GM21423 (cell line): ENCODE results near the gene TRIM41.
"Not testable (repeated sequence)": the region's sequence is repeated elsewhere in the genome, so short reads cannot be mapped to it uniquely, and the experiment has no call there.

Experiments used
- ATAC-seq: cut with Tn5 transposase; IDR thresholded peaks from one replicate; pipeline ENCODE4 v1.9.1; 2021; ENCODE audit warnings: mild to moderate bottlenecking, moderate library complexity; ENCODE audit not compliant: unreplicated experiment

The TRIM41 gene

GRCh38 chr5:181223058-181223728, at the start of gene TRIM41:
TSS of gene TRIM41 (plus strand) at chr5:181223281. CDS start at chr5:181224000, 719 bp downstream.
- ATAC-seq, result peak; percentile 63

GRCh38 chr5:181173420-181174342, 49.4 kb upstream of the TRIM41 start:
- peak; percentile 42 for ATAC-seq

GRCh38 chr5:181176254-181176952, 46.7 kb upstream of the TRIM41 start:
- no peak for ATAC-seq

- ATAC-seq, result not testable (repeated sequence)
Observed at GRCh38 chr5:181177559-181177958, 45.5 kb upstream of the TRIM41 start.

GRCh38 chr5:181181650-181182565, 41.2 kb upstream of the TRIM41 start:
- ATAC-seq, result peak; percentile 62

GRCh38 chr5:181182651-181183050, 40.4 kb upstream of the TRIM41 start:
- ATAC-seq, result no peak

- no peak for ATAC-seq
Observed at GRCh38 chr5:181184845-181185216, 38.2 kb upstream of the TRIM41 start.

GRCh38 chr5:181185560-181185959, 37.5 kb upstream of the TRIM41 start:
- no peak for ATAC-seq

- no peak for ATAC-seq
Observed at GRCh38 chr5:181186022-181186421, 37.1 kb upstream of the TRIM41 start.

GRCh38 chr5:181186986-181187499, 36.0 kb upstream of the TRIM41 start:
- ATAC-seq, result no peak

GRCh38 chr5:181187500-181188213, 35.4 kb upstream of the TRIM41 start:
- no peak for ATAC-seq

- ATAC-seq, result no peak
Observed at GRCh38 chr5:181188700-181189362, 34.2 kb upstream of the TRIM41 start.

- ATAC-seq, result no peak
Observed at GRCh38 chr5:181189363-181189961, 33.6 kb upstream of the TRIM41 start.

- ATAC-seq, result no peak
Observed at GRCh38 chr5:181189962-181190710, 32.9 kb upstream of the TRIM41 start.

- peak; percentile 1 for ATAC-seq
Observed at GRCh38 chr5:181190711-181191525, 32.2 kb upstream of the TRIM41 start.

- ATAC-seq, result peak; percentile 56
Observed at GRCh38 chr5:181191526-181192336, 31.4 kb upstream of the TRIM41 start.
